Right lobe of liver (tissue), 4 donors: ENCODE results near the gene WFDC1.

ENCODE experiments used
- POLR2A ChIP-seq: fragments of 450-650 bp; IDR thresholded peaks from one replicate; pipeline ENCODE4 v1.6.1; 2017; ENCODE audit warnings: antibody characterized with exemption, mild to moderate bottlenecking
- TF ChIP-seq, protein P1 (sequence below), 4 donors: fragments of 200-600 bp in 3 of 4; fragments of 450-650 bp in 1 of 4; IDR thresholded peaks; one replicate each; pipeline versions ENCODE4 v1.5.1 to v1.8.0; 2016 to 2022; ENCODE audit warnings: antibody characterized with exemption in 4 of 4, mild to moderate bottlenecking in 2 of 4
- donor health status: DM: no; HTN: no; CAD: no.
- donor health status: DM: no; HTN: no; CAD: no.
- donor health status: DM: no; HTN: yes; CAD: no.

- TF ChIP-seq, protein P1, sequence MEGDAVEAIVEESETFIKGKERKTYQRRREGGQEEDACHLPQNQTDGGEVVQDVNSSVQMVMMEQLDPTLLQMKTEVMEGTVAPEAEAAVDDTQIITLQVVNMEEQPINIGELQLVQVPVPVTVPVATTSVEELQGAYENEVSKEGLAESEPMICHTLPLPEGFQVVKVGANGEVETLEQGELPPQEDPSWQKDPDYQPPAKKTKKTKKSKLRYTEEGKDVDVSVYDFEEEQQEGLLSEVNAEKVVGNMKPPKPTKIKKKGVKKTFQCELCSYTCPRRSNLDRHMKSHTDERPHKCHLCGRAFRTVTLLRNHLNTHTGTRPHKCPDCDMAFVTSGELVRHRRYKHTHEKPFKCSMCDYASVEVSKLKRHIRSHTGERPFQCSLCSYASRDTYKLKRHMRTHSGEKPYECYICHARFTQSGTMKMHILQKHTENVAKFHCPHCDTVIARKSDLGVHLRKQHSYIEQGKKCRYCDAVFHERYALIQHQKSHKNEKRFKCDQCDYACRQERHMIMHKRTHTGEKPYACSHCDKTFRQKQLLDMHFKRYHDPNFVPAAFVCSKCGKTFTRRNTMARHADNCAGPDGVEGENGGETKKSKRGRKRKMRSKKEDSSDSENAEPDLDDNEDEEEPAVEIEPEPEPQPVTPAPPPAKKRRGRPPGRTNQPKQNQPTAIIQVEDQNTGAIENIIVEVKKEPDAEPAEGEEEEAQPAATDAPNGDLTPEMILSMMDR (IDR thresholded peaks at IDR 0.05) = no peak
- TF ChIP-seq POLR2A = no peak
Observed at GRCh38 chr16:84271037-84271436, 23.6 kb upstream of the WFDC1 start.
